Esophagus (tissue), 2 donors: ENCODE measurements around the gene TNFAIP8. TPM values are rescaled to one million over a fixed set of nuclear protein-coding genes. Genes with fewer than 3 reads are reported as not detected.
A peak's percentile ranks its signal among the peaks of the same experiment; 100 is the strongest.

ENCODE experiments used
- H3K27ac ChIP-seq, 2 donors: one replicate each; pipeline ENCODE4 v1.5.1; 2013; ENCODE audit warnings: low read depth in 2 of 2, mild to moderate bottlenecking in 2 of 2, inconsistent platforms in 1 of 2, low read length in 1 of 2, moderate library complexity in 1 of 2
- H3K27me3 ChIP-seq, 2 donors: one replicate each; pipeline ENCODE4 v1.6.1; 2013; ENCODE audit warnings: low read length in 2 of 2, control low read depth in 1 of 2, mild to moderate bottlenecking in 1 of 2; ENCODE audit not compliant: insufficient read depth in 2 of 2, control insufficient read depth in 1 of 2
- H3K36me3 ChIP-seq, 2 donors: one replicate each; pipeline ENCODE4 v1.6.1; 2013; ENCODE audit warnings: low read length in 1 of 2; ENCODE audit not compliant: control insufficient read depth in 2 of 2, insufficient read depth in 2 of 2
- H3K4me1 ChIP-seq, 2 donors: one replicate each; pipeline ENCODE4 v1.6.1; 2013; ENCODE audit warnings: low read length in 1 of 2; ENCODE audit not compliant: control insufficient read depth in 2 of 2, insufficient read depth in 2 of 2
- H3K4me3 ChIP-seq, 2 donors: one replicate each; pipeline ENCODE4 v1.5.1; 2013; ENCODE audit warnings: low read length in 2 of 2, mild to moderate bottlenecking in 2 of 2, low read depth in 1 of 2, moderate library complexity in 1 of 2
- H3K9me3 ChIP-seq, 2 donors: one replicate each; pipeline ENCODE4 v1.6.1; 2013; ENCODE audit warnings: mild to moderate bottlenecking in 2 of 2, low read depth in 1 of 2, low read length in 1 of 2, moderate library complexity in 1 of 2; ENCODE audit not compliant: control insufficient read depth in 2 of 2, insufficient read depth in 1 of 2
- WGBS, 2 donors: extraction: QIAGEN DNeasy Blood & Tissue Kit; methylation state at CpG; one replicate each; pipeline ENCODE4 v1.1.7; 2013; 5-methylcytosine and 5-hydroxymethylcytosine counted together
- polyA plus RNA-seq, 2 donors: library from polyadenylated mRNA; stranded (reverse); fragments of 200-250 nt; gene quantifications; one replicate each; pipeline ENCODE4 v1.2.3, GENCODE V29; 2013
- donor health status: healthy with polysubstance abuse.
- donor health status: Bipolar disorder and iron deficiency.

The TNFAIP8 gene
- polyA plus RNA-seq, 2 donors = 11.0 to 16.1 TPM

DNA sequence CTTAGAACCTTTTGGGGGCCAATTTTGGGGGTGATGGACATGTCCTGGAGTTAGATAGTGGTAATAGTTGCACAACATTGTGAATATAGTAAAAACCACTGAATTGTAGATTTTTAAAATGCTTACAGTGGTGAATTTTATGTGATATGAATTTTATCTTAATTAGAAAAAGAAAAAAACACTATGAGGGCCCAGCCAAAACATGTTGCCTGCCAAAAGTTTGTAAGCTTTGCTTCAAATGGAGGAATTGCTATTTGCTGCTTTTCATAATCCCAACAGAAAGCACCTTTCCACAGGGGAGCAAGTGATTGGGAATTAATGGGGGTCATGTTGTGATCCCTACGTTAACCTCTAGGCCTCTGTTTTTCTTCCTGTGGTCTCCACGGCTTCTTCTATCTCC is 19.1 kb downstream of the TNFAIP8 start:
- Histone ChIP-seq H3K4me1 (no peaks in the 10 kb centered on the region), H3K4me3 (no peak overlapping the region), H3K36me3 (no peaks in the 10 kb centered on the region), H3K9me3 (no peaks in the 10 kb centered on the region), H3K27ac (no peak overlapping the region), H3K27me3 (no peaks in the 10 kb centered on the region)
- WGBS, 2 donors = 81 to 86% methylated on average over 2 of the region's 2 CpGs

DNA sequence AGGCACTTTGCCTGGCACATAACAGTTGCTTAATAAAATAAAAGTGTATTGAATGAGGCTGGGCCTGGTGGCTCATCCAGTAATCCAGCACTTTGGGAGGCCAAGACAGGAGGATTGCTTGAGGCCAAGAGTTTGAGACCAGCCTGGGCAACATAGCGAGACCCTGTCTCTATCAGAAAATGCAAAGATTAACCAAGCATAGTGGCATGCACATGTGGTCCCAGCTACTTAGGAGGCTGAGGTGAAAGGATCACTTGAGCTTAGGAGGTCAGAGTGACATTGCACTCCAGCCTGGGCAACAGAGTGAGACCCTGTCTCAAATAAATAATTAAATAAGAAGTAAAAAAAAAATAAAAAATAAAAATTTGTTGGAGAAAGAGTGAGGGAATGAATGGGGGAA is 21.2 kb downstream of the TNFAIP8 start:
- no peaks in the 10 kb centered on the region for H3K9me3 ChIP-seq
- no peak overlapping the region for H3K4me3 ChIP-seq
- no peaks in the 10 kb centered on the region for H3K27me3 ChIP-seq
- no peak overlapping the region for H3K27ac ChIP-seq
- H3K36me3 ChIP-seq = no peaks in the 10 kb centered on the region
- 99 to 100% methylated on average over 1 of the region's 1 CpG for WGBS, 2 donors
- no peaks in the 10 kb centered on the region for H3K4me1 ChIP-seq

DNA sequence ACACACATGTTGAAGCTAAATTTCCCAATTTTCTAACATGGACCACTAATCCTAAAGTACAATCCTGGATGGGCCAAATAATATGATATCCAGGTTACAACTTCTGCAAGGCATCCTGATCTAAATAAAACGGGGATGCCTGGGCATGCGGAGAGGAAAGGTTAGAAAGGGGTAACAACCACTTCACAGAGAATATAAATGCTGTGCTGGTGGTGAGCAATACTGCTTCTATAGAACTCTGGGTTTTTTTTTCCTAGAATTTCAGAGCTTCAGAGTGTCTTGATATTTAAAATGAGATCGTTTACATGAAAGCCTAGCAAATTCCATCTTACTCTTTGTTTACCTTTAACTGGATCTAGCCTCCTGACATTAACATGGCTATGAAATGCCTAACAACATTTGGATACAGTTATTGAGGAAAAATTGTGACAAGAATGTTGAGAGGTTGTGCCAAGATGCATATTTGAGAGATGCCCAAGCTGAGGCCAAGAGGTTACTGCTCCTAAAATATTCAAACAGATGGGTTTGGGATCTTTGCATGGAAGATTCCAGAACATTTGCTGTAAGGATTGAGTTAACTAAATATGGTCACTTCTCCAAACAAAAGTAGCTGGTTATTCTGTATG is 22.4 kb downstream of the TNFAIP8 start:
- H3K4me1 ChIP-seq = no peaks in the 10 kb centered on the region
- H3K27me3 ChIP-seq = no peaks in the 10 kb centered on the region
- H3K27ac ChIP-seq = no peak overlapping the region
- H3K36me3 ChIP-seq = no peaks in the 10 kb centered on the region
- H3K4me3 ChIP-seq = no peak overlapping the region
- H3K9me3 ChIP-seq = no peaks in the 10 kb centered on the region
- WGBS, 2 donors = 65% methylated on average over 3 of the region's 3 CpGs

DNA sequence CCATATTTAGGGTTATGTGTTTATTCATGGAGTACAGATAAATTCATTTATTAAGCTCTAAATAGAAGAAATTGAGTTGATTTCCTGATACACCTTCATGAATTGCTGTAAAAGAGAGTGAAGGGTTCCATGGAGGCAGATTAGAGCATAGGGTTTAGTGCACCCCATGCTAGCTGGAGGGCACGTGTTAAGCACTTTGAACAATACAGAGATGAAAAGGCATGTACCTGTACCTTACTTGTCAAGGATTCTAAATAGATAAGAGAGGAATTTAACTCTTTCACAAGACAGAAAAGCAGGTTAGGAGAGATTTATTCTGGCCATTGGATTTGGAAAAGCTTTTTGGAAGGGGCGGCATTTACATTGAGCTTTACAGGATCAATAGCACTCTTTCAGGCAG is 23.3 kb downstream of the TNFAIP8 start:
- 79 to 84% methylated on average over 2 of the region's 2 CpGs for whole genome bisulfite sequencing, 2 donors

DNA sequence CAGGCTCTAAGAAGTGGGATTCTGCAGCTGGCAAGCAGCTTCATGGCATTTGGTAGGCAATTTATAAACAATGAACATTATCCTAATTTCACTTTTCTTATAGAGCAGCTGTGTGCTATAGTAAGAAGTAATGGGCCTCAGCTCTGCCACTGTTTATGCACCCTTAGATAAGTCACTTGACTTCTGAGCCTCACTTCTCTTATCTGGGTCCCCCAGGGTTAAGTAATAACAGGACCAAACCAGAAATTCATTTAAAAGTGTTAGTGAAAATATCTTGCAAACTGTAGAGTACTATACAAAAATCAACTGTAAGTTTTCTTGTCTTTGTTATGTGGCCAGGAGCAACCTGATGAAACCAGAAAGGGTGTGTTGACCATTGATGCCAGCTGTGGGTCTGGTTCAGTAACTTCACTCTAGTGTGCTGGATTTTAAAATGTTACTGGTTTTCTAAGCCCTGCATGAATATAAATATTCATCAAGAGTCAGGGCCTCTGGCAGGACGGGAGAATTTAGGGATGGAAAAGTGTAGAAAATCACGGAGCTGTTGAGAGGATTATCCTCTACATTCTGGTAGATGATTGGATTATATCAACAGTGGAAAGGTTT is 24.2 kb downstream of the TNFAIP8 start:
- 71 to 83% methylated on average over 2 of the region's 2 CpGs for WGBS, 2 donors
- Histone ChIP-seq H3K27ac (peak overlapping the region; percentile 22 to 26), H3K9me3 (no peaks in the 10 kb centered on the region), H3K4me1 (no peaks in the 10 kb centered on the region), H3K36me3 (no peaks in the 10 kb centered on the region), H3K27me3 (no peaks in the 10 kb centered on the region), H3K4me3 (no peak overlapping the region)

More for the DNA sequence above, 23.3 kb downstream of the TNFAIP8 start:
- H3K27ac ChIP-seq = no peak overlapping the region
- H3K27me3 ChIP-seq = no peaks in the 10 kb centered on the region
- H3K36me3 ChIP-seq = no peaks in the 10 kb centered on the region
- H3K4me1 ChIP-seq = no peaks in the 10 kb centered on the region
- H3K9me3 ChIP-seq = no peaks in the 10 kb centered on the region
- no peak overlapping the region for H3K4me3 ChIP-seq

DNA sequence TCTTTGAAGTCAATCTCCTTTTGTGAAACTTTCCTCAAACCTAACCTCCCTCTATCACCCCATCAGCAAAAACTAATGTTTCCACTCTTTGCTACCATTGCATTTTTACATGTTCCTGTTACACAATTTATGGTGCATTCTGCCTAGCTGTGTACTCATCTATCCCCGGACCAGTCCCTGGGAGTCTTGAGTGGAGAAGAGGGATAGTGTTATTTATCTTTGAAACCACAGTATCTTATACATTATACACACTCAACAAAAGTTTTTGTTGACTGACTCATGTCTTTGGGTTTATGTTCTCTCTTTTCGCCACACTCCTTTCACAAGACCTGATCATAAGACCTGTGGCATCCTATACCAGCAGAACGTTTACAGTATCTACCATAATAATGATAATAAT is 26.4 kb downstream of the TNFAIP8 start:
- no peaks in the 10 kb centered on the region for H3K36me3 ChIP-seq
- no peaks in the 10 kb centered on the region for H3K27me3 ChIP-seq
- H3K4me1 ChIP-seq = peaks cover 0 to 5% of the 10 kb centered on the region in 2 donors
- no peaks in the 10 kb centered on the region for H3K9me3 ChIP-seq
- H3K4me3 ChIP-seq = no peak overlapping the region
- WGBS, 2 donors = 86 to 92% methylated on average over 3 of the region's 3 CpGs
- H3K27ac ChIP-seq = no peak overlapping the region

DNA sequence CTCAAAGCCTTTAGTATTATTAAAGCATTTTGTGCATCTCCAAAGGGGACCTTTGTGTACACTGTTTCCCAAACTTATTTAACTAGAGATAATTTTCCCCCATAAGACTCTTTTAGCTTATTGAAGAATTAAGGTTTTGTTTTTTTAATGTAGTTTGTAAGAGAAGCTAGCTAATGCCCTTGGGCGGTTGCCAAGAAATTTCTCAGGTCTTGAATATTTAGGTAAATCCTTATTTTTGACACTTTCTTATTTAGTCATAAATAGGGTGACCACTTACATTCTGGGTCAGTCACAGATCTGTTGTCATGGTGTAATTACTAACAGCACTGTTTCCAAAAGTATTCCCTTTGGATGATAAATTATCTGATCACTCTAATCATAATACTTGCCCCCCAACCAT is 27.2 kb downstream of the TNFAIP8 start:
- no peak overlapping the region for H3K27ac ChIP-seq
- WGBS, 2 donors = 81 to 82% methylated on average over 1 of the region's 1 CpG
- H3K36me3 ChIP-seq = no peaks in the 10 kb centered on the region
- no peaks in the 10 kb centered on the region for H3K27me3 ChIP-seq
- H3K9me3 ChIP-seq = no peaks in the 10 kb centered on the region
- H3K4me1 ChIP-seq = peaks cover 0 to 5% of the 10 kb centered on the region in 2 donors
- no peak overlapping the region for H3K4me3 ChIP-seq

DNA sequence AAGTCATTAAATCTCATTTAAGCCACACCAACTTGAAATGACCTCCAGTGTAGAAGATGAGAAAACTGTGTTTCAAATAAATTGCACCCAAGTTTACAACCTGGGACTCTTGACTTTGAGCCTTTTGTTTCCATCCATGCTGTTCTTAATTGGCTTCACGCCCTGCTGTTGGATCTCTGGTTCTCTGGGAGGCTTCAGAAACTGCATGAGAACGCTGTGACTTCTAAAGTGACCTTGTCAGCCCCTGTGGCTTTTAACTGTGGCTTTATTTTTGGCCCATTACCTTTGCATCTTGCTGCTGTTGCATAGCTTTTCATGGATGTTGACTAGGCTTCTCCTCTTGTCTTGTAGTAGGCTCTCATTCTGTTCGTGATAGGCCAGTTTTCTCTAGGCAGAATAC is 29.3 kb downstream of the TNFAIP8 start:
- Histone ChIP-seq H3K27ac (peak overlapping the region in 1 of 2 donors; percentile 30), H3K4me3 (no peak overlapping the region), H3K36me3 (no peaks in the 10 kb centered on the region), H3K4me1 (peaks cover 2 to 5% of the 10 kb centered on the region in 2 donors), H3K9me3 (no peaks in the 10 kb centered on the region), H3K27me3 (no peaks in the 10 kb centered on the region)
- 82 to 83% methylated on average over 3 of the region's 3 CpGs for WGBS, 2 donors

DNA sequence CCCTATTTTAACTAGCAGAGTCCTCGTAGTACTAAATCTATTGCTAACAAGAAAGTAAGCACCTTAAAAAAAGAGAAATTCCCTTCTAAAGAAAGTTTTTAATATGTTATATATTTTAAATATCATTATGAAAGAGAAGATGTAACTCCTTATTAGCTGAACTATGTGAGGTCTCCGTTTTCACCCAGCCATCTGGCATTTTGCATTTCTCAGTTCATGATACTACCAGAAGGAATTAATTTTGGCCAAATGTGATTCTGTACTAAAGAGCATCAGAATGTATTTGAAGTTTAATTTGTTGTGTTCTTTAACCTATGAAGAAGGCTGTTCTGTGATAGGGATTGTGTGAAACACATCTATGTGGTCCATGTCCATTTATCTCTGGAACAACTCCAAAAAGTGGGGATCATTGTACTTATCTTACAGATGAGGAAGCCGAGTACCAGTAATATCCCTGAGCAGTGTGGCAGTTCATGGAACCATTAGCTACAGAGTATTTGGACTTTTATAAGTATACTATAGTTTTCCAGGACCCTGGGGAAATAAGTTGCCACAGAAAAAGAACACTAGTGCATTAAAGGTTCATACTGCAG is 29.8 kb downstream of the TNFAIP8 start:
- H3K4me1 ChIP-seq = peaks cover 2 to 5% of the 10 kb centered on the region in 2 donors
- no peaks in the 10 kb centered on the region for H3K9me3 ChIP-seq
- 78% methylated on average over 3 of the region's 3 CpGs for WGBS, 2 donors
- H3K27ac ChIP-seq = no peak overlapping the region
- H3K27me3 ChIP-seq = no peaks in the 10 kb centered on the region
- H3K4me3 ChIP-seq = no peak overlapping the region
- H3K36me3 ChIP-seq = no peaks in the 10 kb centered on the region
